Body of pancreas (tissue), 4 donors: Measurements from ENCODE around the gene THPO.

ENCODE experiments used
- CTCF ChIP-seq, 7 experiments: fragments of 450-650 bp in 4 of 7; fragments of 200-600 bp in 3 of 7; sonication (generic) in 3 of 7; IDR thresholded peaks; one replicate each; pipeline ENCODE4 v1.5.1; 2016 to 2019; ENCODE audit warnings: antibody characterized with exemption in 7 of 7
- POLR2A ChIP-seq, 3 donors: fragments of 450-650 bp; IDR thresholded peaks; one replicate each; pipeline ENCODE4 v1.6.1; 2016; ENCODE audit warnings: antibody characterized with exemption in 3 of 3, mild to moderate bottlenecking in 2 of 3

GRCh38 chr3:184361932-184362667 lies 15.9 kb downstream of the THPO start:
- TF ChIP-seq CTCF (IDR thresholded peaks at IDR 0.05): no peak
- peak; percentile 4 to 65 (median 54) for TF ChIP-seq POLR2A (IDR thresholded peaks at IDR 0.05)
